Heart left ventricle (tissue), 16 donors: ENCODE measurements around the gene VKORC1L1. TPM values are rescaled to one million over a fixed set of nuclear protein-coding genes. Genes with fewer than 3 reads are reported as not detected.

Source experiments
- ATAC-seq, 4 donors: fragments of 200-7000 bp; cut with Tn5 transposase; one replicate each; pipeline ENCODE4 v1.9.1; 2020 to 2022; ENCODE audit warnings: moderate library complexity in 4 of 4, mild to moderate bottlenecking in 3 of 4, moderate number of reproducible peaks in 1 of 4
- DNase-seq, 5 donors: peaks; one replicate each; pipeline ENCODE4 v3.0.0-alpha.2; 2020
- H3K27ac ChIP-seq, 12 donors: fragments of 200-600 bp; sonication (generic) in 4 of 12; one replicate each; pipeline versions ENCODE4 v1.5.0 to v1.8.0; 2016 to 2022; ENCODE audit warnings: mild to moderate bottlenecking in 2 of 12
- H3K27me3 ChIP-seq, 9 donors: fragments of 200-600 bp; sonication (generic) in 2 of 9; one replicate each; pipeline versions ENCODE4 v1.5.1 to v1.8.0; 2016 to 2022; ENCODE audit warnings: mild to moderate bottlenecking in 3 of 9
- H3K36me3 ChIP-seq, 9 donors: fragments of 200-600 bp; sonication (generic) in 2 of 9; one replicate each; pipeline versions ENCODE4 v1.5.0 to v1.8.0; 2018 to 2022; ENCODE audit warnings: mild to moderate bottlenecking in 2 of 9
- H3K4me1 ChIP-seq, 12 donors: fragments of 200-600 bp; sonication (generic) in 4 of 12; one replicate each; pipeline versions ENCODE4 v1.5.0 to v1.8.0; 2016 to 2022; ENCODE audit warnings: mild to moderate bottlenecking in 3 of 12
- H3K4me3 ChIP-seq, 12 donors: fragments of 200-600 bp; sonication (generic) in 4 of 12; one replicate each; pipeline versions ENCODE4 v1.5.0 to v1.8.0; 2017 to 2022; ENCODE audit warnings: mild to moderate bottlenecking in 9 of 12, moderate library complexity in 4 of 12
- H3K9me3 ChIP-seq, 12 donors: fragments of 200-600 bp; sonication (generic) in 4 of 12; one replicate each; pipeline versions ENCODE4 v1.5.0 to v1.8.0; 2016 to 2022; ENCODE audit warnings: mild to moderate bottlenecking in 1 of 12
- POLR2A ChIP-seq, 2 donors: fragments of 450-650 bp; IDR thresholded peaks; one replicate each; pipeline ENCODE4 v1.6.1; 2017; ENCODE audit warnings: antibody characterized with exemption in 2 of 2, mild to moderate bottlenecking in 2 of 2, moderate library complexity in 2 of 2
- WGBS, 4 donors: extraction: QIAGEN DNeasy Blood & Tissue Kit in 2 of 4; methylation state at CpG; one replicate each; pipeline versions ENCODE4 v1.1.5 to v1.1.7; 2013 to 2018; 5-methylcytosine and 5-hydroxymethylcytosine counted together
- intact Hi-C, 10 donors: fragments of 100-400 bp; cut with DNase I; formaldehyde crosslinking; loops; one replicate each; pipeline versions ENCODE4 v1.11.1 to v1.14.2; 2022
- polyA plus RNA-seq, 2 donors: library from polyadenylated mRNA; stranded (reverse); fragments of 200-250 nt; gene quantifications; one replicate each; pipeline ENCODE4 v1.2.3, GENCODE V29; 2013
- total RNA-seq, 9 donors: library from RNA; depleted of rRNA in 2 of 9; stranded (reverse); fragments of >200 nt in 2 of 9; fragmentation: NEBNext Ultra II Directional in 3 of 9; extraction: Animal tissue kit (Norgen Biotek cat#: 25700) in 3 of 9; gene quantifications; one replicate each; pipeline versions ENCODE4 v1.1.0 to v1.2.4, GENCODE V29; 2016 to 2023
- TF ChIP-seq, protein P1 (sequence below), 12 donors: fragments of 200-600 bp; sonication (generic) in 4 of 12; IDR thresholded peaks; one replicate each; pipeline versions ENCODE4 v1.5.0 to v1.8.0; 2018 to 2022; ENCODE audit warnings: antibody characterized with exemption in 12 of 12, mild to moderate bottlenecking in 5 of 12
- donor health status: ischemic (EF 13 %, LVEDD 7.1; RV severe dilation, severe dysfunction).
- donor health status: healthy with polysubstance abuse.
- donor health status: DM: no; HTN: yes; CAD: no.
- donor health status: DM: no; HTN: no; CAD: no.
- donor health status: ischemic (EF 25% LVEDD 6.9; RV normal size, moderate dysfunction).
- donor health status: ischemic (EF 25% LVEDD 5.7; RV mildly dilated, moderate dysfunction).
- donor health status: healthy.
- donor health status: DM: yes; HTN: yes; CAD: no.
- donor health status: ischemic (EF 35%, LVEDD 5.7; RV mildly dilated, moderate dysfunction).
- donor health status: nonischemic (EF 11% LVEDD 7.7; RV severe dilation, severe dysfunction).
- donor health status: DM: yes; HTN: yes; CAD: no.
- donor health status: PGD.
- donor health status: ischemic (EF 29% LVEDD 5.4; RV normal size, mild dysfunction).
- donor health status: nonischemic (EF 23%, LVEDD 6.1; RV moderate dilation, normal function).

VKORC1L1 gene
- total and polyA plus RNA-seq, 11 donors = 5.0 to 24.9 (median 18.6) TPM

DNA sequence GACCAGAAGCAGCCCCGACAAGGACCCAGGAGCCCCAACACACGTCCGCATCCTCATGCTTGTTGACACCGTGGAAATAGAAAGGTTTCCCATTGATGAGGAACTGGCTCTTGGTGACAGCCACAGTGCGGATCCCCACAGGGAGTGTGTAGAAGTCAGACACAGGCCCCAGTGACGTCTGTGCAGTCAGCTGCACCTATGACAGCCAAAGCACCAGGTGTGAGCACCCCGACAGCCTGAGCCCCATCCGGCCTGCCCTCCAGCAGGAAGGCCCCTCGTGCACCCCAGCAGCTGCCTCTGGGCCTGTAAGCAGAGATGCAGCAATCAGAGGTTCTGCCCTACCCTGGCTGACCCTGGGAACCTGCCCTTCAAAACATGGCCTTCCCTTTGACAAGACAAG is 102.0 kb downstream of the VKORC1L1 start:
- no peak overlapping the region for H3K27ac ChIP-seq
- peaks cover 0 to 1% (median 0%) of the 10 kb centered on the region in 12 donors for H3K4me1 ChIP-seq
- intact Hi-C loops = no loop called here
- TF ChIP-seq, protein P1, sequence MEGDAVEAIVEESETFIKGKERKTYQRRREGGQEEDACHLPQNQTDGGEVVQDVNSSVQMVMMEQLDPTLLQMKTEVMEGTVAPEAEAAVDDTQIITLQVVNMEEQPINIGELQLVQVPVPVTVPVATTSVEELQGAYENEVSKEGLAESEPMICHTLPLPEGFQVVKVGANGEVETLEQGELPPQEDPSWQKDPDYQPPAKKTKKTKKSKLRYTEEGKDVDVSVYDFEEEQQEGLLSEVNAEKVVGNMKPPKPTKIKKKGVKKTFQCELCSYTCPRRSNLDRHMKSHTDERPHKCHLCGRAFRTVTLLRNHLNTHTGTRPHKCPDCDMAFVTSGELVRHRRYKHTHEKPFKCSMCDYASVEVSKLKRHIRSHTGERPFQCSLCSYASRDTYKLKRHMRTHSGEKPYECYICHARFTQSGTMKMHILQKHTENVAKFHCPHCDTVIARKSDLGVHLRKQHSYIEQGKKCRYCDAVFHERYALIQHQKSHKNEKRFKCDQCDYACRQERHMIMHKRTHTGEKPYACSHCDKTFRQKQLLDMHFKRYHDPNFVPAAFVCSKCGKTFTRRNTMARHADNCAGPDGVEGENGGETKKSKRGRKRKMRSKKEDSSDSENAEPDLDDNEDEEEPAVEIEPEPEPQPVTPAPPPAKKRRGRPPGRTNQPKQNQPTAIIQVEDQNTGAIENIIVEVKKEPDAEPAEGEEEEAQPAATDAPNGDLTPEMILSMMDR (IDR thresholded peaks at IDR 0.05) = no peak
- TF ChIP-seq POLR2A (IDR thresholded peaks at IDR 0.05) = no peak
- DNase-seq (no peak), ATAC-seq (no peak)
- WGBS, 4 donors = 83 to 92% (median 84%) methylated on average over 5 to 9 of the region's 9 CpGs
- no peaks in the 10 kb centered on the region for H3K9me3 ChIP-seq
- H3K4me3 ChIP-seq = no peak overlapping the region
- no peaks in the 10 kb centered on the region for H3K27me3 ChIP-seq
- H3K36me3 ChIP-seq = peaks cover 0 to 90% (median 82%) of the 10 kb centered on the region in 9 donors

- WGBS, 4 donors = 95 to 97% (median 96%) methylated on average over 11 of the region's 11 CpGs
- no peak for ATAC-seq
- Histone ChIP-seq H3K27me3 (no peaks in the 10 kb centered on the region), H3K36me3 (peaks cover 0 to 83% (median 73%) of the 10 kb centered on the region in 9 donors), H3K27ac (no peak overlapping the region), H3K4me1 (peaks cover 0 to 12% (median 8%) of the 10 kb centered on the region in 12 donors), H3K4me3 (no peak overlapping the region), H3K9me3 (no peaks in the 10 kb centered on the region)
- intact Hi-C loops = no loop called here
- no peak for DNase-seq
- no peak for TF ChIP-seq POLR2A (IDR thresholded peaks at IDR 0.05)
- TF ChIP-seq, protein P1 (IDR thresholded peaks at IDR 0.05) = no peak
These were observed 103.1 kb downstream of the VKORC1L1 start for GRCh38 chr7:65975814-65976445.

GRCh38 chr7:65976659-65977196 is 103.9 kb downstream of the VKORC1L1 start:
- intact Hi-C loops = no loop called here
- 91 to 99% (median 94%) methylated on average over 13 to 16 of the region's 16 CpGs for WGBS, 4 donors
- ATAC-seq (no peak), DNase-seq (no peak)
- no peak for TF ChIP-seq POLR2A (IDR thresholded peaks at IDR 0.05)
- TF ChIP-seq, protein P1 (IDR thresholded peaks at IDR 0.05) = no peak
- H3K36me3 ChIP-seq = peaks cover 0 to 75% (median 65%) of the 10 kb centered on the region in 9 donors
- peaks cover 0 to 17% (median 13%) of the 10 kb centered on the region in 12 donors for H3K4me1 ChIP-seq
- H3K4me3 ChIP-seq = no peak overlapping the region
- H3K9me3 ChIP-seq = no peaks in the 10 kb centered on the region
- H3K27ac ChIP-seq = no peak overlapping the region
- no peaks in the 10 kb centered on the region for H3K27me3 ChIP-seq

- TF ChIP-seq, protein P1 (IDR thresholded peaks at IDR 0.05) = no peak
- TF ChIP-seq POLR2A (IDR thresholded peaks at IDR 0.05) = no peak
- no peak for DNase-seq
- Histone ChIP-seq H3K9me3 (no peaks in the 10 kb centered on the region), H3K4me3 (no peak overlapping the region), H3K36me3 (peaks cover 0 to 52% (median 41%) of the 10 kb centered on the region in 9 donors), H3K27ac (no peak overlapping the region), H3K27me3 (no peaks in the 10 kb centered on the region), H3K4me1 (peaks cover 0 to 24% (median 16%) of the 10 kb centered on the region in 12 donors)
- ATAC-seq = no peak
- intact Hi-C loops = no loop called here
- WGBS, 4 donors = 93 to 96% (median 94%) methylated on average over 15 to 18 of the region's 18 CpGs
These were observed 106.2 kb downstream of the VKORC1L1 start for GRCh38 chr7:65978891-65979582.
